H1 (cell line): Measurements from ENCODE around the gene OPA3.

Experiments
- ATF3 ChIP-seq: IDR thresholded peaks from 2 replicates; pipeline ENCODE4 v1.6.1; 2011; ENCODE audit warnings: low read depth, mild to moderate bottlenecking, low read length; ENCODE audit not compliant: insufficient read depth
- CBX8 ChIP-seq: fragments of 300-800, 300-1000 bp; sonication (generic); IDR thresholded peaks from 2 replicates; pipeline ENCODE4 v1.7.1; 2016; ENCODE audit warnings: low read depth, low read length, borderline replicate concordance
- CTCF ChIP-seq, 3 experiments: IDR thresholded peaks; 1 replicate in 2 of 3; 2 replicates in 1 of 3; pipeline versions ENCODE4 v1.5.1 to v1.6.1; 2011; ENCODE audit warnings: low read length in 3 of 3, mild to moderate bottlenecking in 3 of 3, inconsistent platforms in 2 of 3, low read depth in 1 of 3, moderate library complexity in 1 of 3; ENCODE audit not compliant: insufficient read depth in 1 of 3; ENCODE audit errors: control extremely low read depth in 1 of 3
- EGR1 ChIP-seq: IDR thresholded peaks from 2 replicates; pipeline ENCODE4 v1.6.1; 2011; ENCODE audit warnings: low read depth, low read length, borderline replicate concordance
- MAX ChIP-seq: IDR thresholded peaks from 2 replicates; pipeline ENCODE4 v1.6.1; 2012; ENCODE audit warnings: inconsistent platforms
- POLR2A ChIP-seq, 2 experiments: IDR thresholded peaks; 1 replicate in 1 of 2; 2 replicates in 1 of 2; pipeline ENCODE4 v1.6.1; 2011; ENCODE audit warnings: low read depth in 2 of 2, low read length in 2 of 2, mild to moderate bottlenecking in 2 of 2; ENCODE audit errors: control extremely low read depth in 1 of 2
- SRF ChIP-seq: IDR thresholded peaks from 2 replicates; pipeline ENCODE4 v1.6.1; 2011; ENCODE audit warnings: mild to moderate bottlenecking, low read depth, low read length, moderate library complexity
- TCF12 ChIP-seq: IDR thresholded peaks from 2 replicates; pipeline ENCODE4 v1.6.1; 2011; ENCODE audit warnings: low read depth, mild to moderate bottlenecking, low read length
- YY1 ChIP-seq: IDR thresholded peaks from 2 replicates; pipeline ENCODE4 v1.6.1; 2011; ENCODE audit warnings: low read depth, mild to moderate bottlenecking, low read length
- ZNF274 ChIP-seq: IDR thresholded peaks from 2 replicates; pipeline ENCODE4 v1.7.0; 2012; ENCODE audit warnings: low read length, borderline replicate concordance; ENCODE audit errors: extremely low read depth

GRCh38 chr19:45539459-45539858 is 45.1 kb downstream of the OPA3 start:
- no peak for TF ChIP-seq TCF12
- no peak for TF ChIP-seq CTCF (IDR thresholded peaks at IDR 0.05; ENCODE audit: control extremely low read depth in 1 of 3, insufficient read depth in 1 of 3, low read depth in 1 of 3, low read length in 3 of 3)
- no peak for TF ChIP-seq CBX8
- no peak for TF ChIP-seq ATF3
- TF ChIP-seq MAX, result no peak
- TF ChIP-seq ZNF274, result no peak
- TF ChIP-seq SRF, result no peak
- TF ChIP-seq YY1, result no peak
- no peak for TF ChIP-seq POLR2A (IDR thresholded peaks at IDR 0.05; ENCODE audit: control extremely low read depth in 1 of 2, low read depth in 2 of 2, low read length in 2 of 2)
- no peak for TF ChIP-seq EGR1
